Ovary (tissue), 3 donors: ENCODE measurements around the gene GNG2.

Source experiments
- CTCF ChIP-seq, 3 donors: fragments of 450-650 bp in 2 of 3; fragments of 200-600 bp in 1 of 3; IDR thresholded peaks; one replicate each; pipeline versions ENCODE4 v1.5.1 to v1.8.0; 2016 to 2022; ENCODE audit warnings: antibody characterized with exemption in 3 of 3, mild to moderate bottlenecking in 1 of 3
- POLR2A ChIP-seq: fragments of 450-650 bp; IDR thresholded peaks from one replicate; pipeline ENCODE4 v1.6.1; 2017; ENCODE audit warnings: antibody characterized with exemption, mild to moderate bottlenecking, moderate library complexity
- donor health status: DM: no; HTN: no; CAD: no.

GRCh38 chr14:52003324-52003723 is 142.9 kb downstream of the GNG2 start:
- TF ChIP-seq CTCF (IDR thresholded peaks at IDR 0.05), result no peak
- TF ChIP-seq POLR2A, result no peak
